Stimulated activated CD8-positive, alpha-beta memory T cell treated with anti-CD3 and anti-CD28 coated beads, Interleukin-2, amount 100 ng/mL, for 48 hours (primary cell): ENCODE results near the gene VSNL1.
A peak's percentile ranks its signal among the peaks of the same experiment; 100 is the strongest.

Experiments
- DNase-seq, 2 donors: peaks; one replicate each; pipeline ENCODE4 v3.0.0-alpha.2; 2020; ENCODE audit warnings: low read depth in 2 of 2

VSNL1 gene

GRCh38 chr2:17540093-17540812, at the start of gene VSNL1:
VSNL1 (plus strand) TSS chr2:17540696; CDS start chr2:17592075, 51,379 bp downstream.
- no peak for DNase-seq

- DNase-seq, result no peak
These were observed 44.9 kb upstream of the VSNL1 start for GRCh38 chr2:17495590-17495989.

- no peak for DNase-seq
These were observed 42.8 kb upstream of the VSNL1 start for GRCh38 chr2:17497718-17498117.

- DNase-seq, result no peak
These were observed 33.5 kb upstream of the VSNL1 start for GRCh38 chr2:17506736-17507616.

GRCh38 chr2:17515652-17516051, 24.8 kb upstream of the VSNL1 start:
- no peak for DNase-seq

GRCh38 chr2:17517481-17518211, 22.9 kb upstream of the VSNL1 start:
- DNase-seq, result no peak

- peak in 1 of 2 donors; percentile 14 for DNase-seq
These were observed 22.0 kb upstream of the VSNL1 start, which contains the start of gene RAD51AP2 for GRCh38 chr2:17518212-17519154. RAD51AP2 (minus strand) TSS chr2:17518440; CDS start chr2:17518415, 25 bp downstream.

GRCh38 chr2:17519486-17519885, 21.0 kb upstream of the VSNL1 start:
- no peak for DNase-seq

GRCh38 chr2:17520761-17521160, 19.7 kb upstream of the VSNL1 start:
- DNase-seq, result no peak

- no peak for DNase-seq
These were observed 18.9 kb upstream of the VSNL1 start for GRCh38 chr2:17521621-17522020.

- DNase-seq, result no peak
These were observed 18.2 kb upstream of the VSNL1 start for GRCh38 chr2:17522303-17522702.

GRCh38 chr2:17529771-17530170, 10.7 kb upstream of the VSNL1 start:
- no peak for DNase-seq

GRCh38 chr2:17533546-17533945, 7.0 kb upstream of the VSNL1 start:
- DNase-seq, result no peak

- DNase-seq, result no peak
These were observed 4.1 kb upstream of the VSNL1 start for GRCh38 chr2:17536416-17536815.

GRCh38 chr2:17538022-17538843, 2.3 kb upstream of the VSNL1 start:
- DNase-seq, result no peak

GRCh38 chr2:17538844-17539554, 1.5 kb upstream of the VSNL1 start:
- DNase-seq, result no peak

- DNase-seq, result no peak
These were observed 844 bp upstream of the VSNL1 start for GRCh38 chr2:17539611-17540092.

GRCh38 chr2:17540813-17541530, 476 bp downstream of the VSNL1 start:
- no peak for DNase-seq

- DNase-seq, result no peak
These were observed 1.0 kb downstream of the VSNL1 start for GRCh38 chr2:17541531-17541950.
